Endothelial cell of hepatic sinusoid (primary cell): ENCODE measurements around the gene SPON1.
"Not testable (repeated sequence)": the region's sequence is repeated elsewhere in the genome, so short reads cannot be mapped to it uniquely, and the experiment has no call there.

Experiments used
- in situ Hi-C: cut with HindIII; loops from 2 replicates; pipeline ENCODE4 v1.10.0; 2017; ENCODE audit warnings: low sequenced_read_pairs

SPON1 gene

GRCh38 chr11:14029971-14030920, 67.7 kb downstream of the SPON1 start:
- in situ Hi-C loops, result loop anchor here (5.0 kb wide), 1 partner anchor 48 kb away; no protein-coding TSS in a partner anchor

GRCh38 chr11:14035526-14035925, 73.0 kb downstream of the SPON1 start:
- in situ Hi-C loops, result not testable (repeated sequence)

- in situ Hi-C loops, result no loop called here
These were observed 73.9 kb downstream of the SPON1 start for GRCh38 chr11:14036469-14036868.

GRCh38 chr11:14041040-14041439, 78.5 kb downstream of the SPON1 start:
- in situ Hi-C loops, result no loop called here

- in situ Hi-C loops, result no loop called here
These were observed 79.0 kb downstream of the SPON1 start for GRCh38 chr11:14041565-14041964.

- in situ Hi-C loops, result no loop called here
These were observed 80.4 kb downstream of the SPON1 start for GRCh38 chr11:14042686-14043465.

GRCh38 chr11:14044916-14045315, 82.4 kb downstream of the SPON1 start:
- in situ Hi-C loops, result no loop called here

- in situ Hi-C loops, result no loop called here
These were observed 82.9 kb downstream of the SPON1 start for GRCh38 chr11:14045417-14045816.

GRCh38 chr11:14052198-14052597, 89.7 kb downstream of the SPON1 start:
- in situ Hi-C loops, result no loop called here

GRCh38 chr11:14054116-14055107, 91.9 kb downstream of the SPON1 start:
- in situ Hi-C loops, result no loop called here

- in situ Hi-C loops, result no loop called here
These were observed 93.4 kb downstream of the SPON1 start for GRCh38 chr11:14055936-14056335.

- in situ Hi-C loops, result no loop called here
These were observed 95.5 kb downstream of the SPON1 start for GRCh38 chr11:14058061-14058460.

GRCh38 chr11:14059491-14059890, 97.0 kb downstream of the SPON1 start:
- in situ Hi-C loops, result no loop called here

GRCh38 chr11:14061721-14062120, 99.2 kb downstream of the SPON1 start:
- in situ Hi-C loops, result no loop called here

- in situ Hi-C loops, result no loop called here
These were observed 102.6 kb downstream of the SPON1 start for GRCh38 chr11:14065141-14065540.

GRCh38 chr11:14065681-14066080, 103.2 kb downstream of the SPON1 start:
- in situ Hi-C loops, result no loop called here

- in situ Hi-C loops, result no loop called here
These were observed 105.2 kb downstream of the SPON1 start for GRCh38 chr11:14067686-14068085.

GRCh38 chr11:14070896-14071295, 108.4 kb downstream of the SPON1 start:
- in situ Hi-C loops, result no loop called here

GRCh38 chr11:14073849-14074476, 111.4 kb downstream of the SPON1 start:
- in situ Hi-C loops, result no loop called here
